Esophagus muscularis mucosa (tissue), 3 donors: ENCODE results near the gene PLAAT4.

Experiments
- CTCF ChIP-seq, 3 experiments: fragments of 200-600 bp in 2 of 3; fragments of 450-650 bp in 1 of 3; sonication (generic) in 2 of 3; IDR thresholded peaks; one replicate each; pipeline ENCODE4 v1.5.1; 2017 to 2019; ENCODE audit warnings: antibody characterized with exemption in 3 of 3, mild to moderate bottlenecking in 2 of 3, moderate library complexity in 1 of 3
- POLR2AphosphoS5 ChIP-seq, 2 donors: sonication (generic); formaldehyde crosslinking; IDR thresholded peaks; one replicate each; pipeline ENCODE4 v1.6.1; 2017; ENCODE audit warnings: antibody characterized with exemption in 2 of 2

- TF ChIP-seq CTCF (IDR thresholded peaks at IDR 0.05) (no peak), POLR2AphosphoS5 (IDR thresholded peaks at IDR 0.05) (no peak)
These were observed 19.5 kb upstream of the PLAAT4 start for GRCh38 chr11:63517156-63517555.
